Neural cell (in vitro differentiated cells): ENCODE results near the gene ATG2A. TPM values are rescaled to one million over a fixed set of nuclear protein-coding genes. Genes with fewer than 3 reads are reported as not detected.

Source experiments
- H2AFZ ChIP-seq: fragments of 200-600, 300-800 bp; sonication (generic), shearing (Covaris generic); 2 replicates; pipeline ENCODE4 v1.6.0; 2014; ENCODE audit warnings: low read depth, mild to moderate bottlenecking, antibody characterized with exemption, low read length, moderate library complexity
- H3F3A ChIP-seq: fragments of 200-600 bp; shearing (Covaris generic); 2 replicates; pipeline ENCODE4 v1.6.1; 2016; ENCODE audit warnings: mild to moderate bottlenecking, moderate library complexity, mixed read lengths, antibody characterized with exemption, low read length; ENCODE audit not compliant: insufficient read depth, poor library complexity, severe bottlenecking
- H3K27ac ChIP-seq: fragments of 200-600, 300-800 bp; sonication (generic), shearing (Covaris generic); 2 replicates; pipeline ENCODE4 v1.5.1; 2014; ENCODE audit warnings: mild to moderate bottlenecking, low read length, moderate library complexity
- H3K27me3 ChIP-seq: fragments of 300-800, 200-600 bp; sonication (generic), shearing (Covaris generic); 2 replicates; pipeline ENCODE4 v1.6.0; 2014; ENCODE audit warnings: mild to moderate bottlenecking, low read depth, low read length, moderate library complexity; ENCODE audit not compliant: insufficient read depth
- H3K36me3 ChIP-seq: fragments of 300-800, 200-600 bp; sonication (generic), shearing (Covaris generic); 2 replicates; pipeline ENCODE4 v1.5.1; 2014; ENCODE audit warnings: mild to moderate bottlenecking, antibody characterized with exemption, low read length, moderate library complexity; ENCODE audit not compliant: insufficient read depth
- H3K4me2 ChIP-seq: fragments of 300-800, 200-600 bp; sonication (generic), shearing (Covaris generic); 2 replicates; pipeline ENCODE4 v1.6.0; 2014; ENCODE audit warnings: mild to moderate bottlenecking, low read length
- H3K4me3 ChIP-seq: fragments of 300-800, 200-600 bp; sonication (generic), shearing (Covaris generic); 2 replicates; pipeline ENCODE4 v1.5.1; 2014; ENCODE audit warnings: mild to moderate bottlenecking, low read length, moderate library complexity
- H3K79me2 ChIP-seq: fragments of 200-600 bp; shearing (Covaris generic); replicated peaks from 2 replicates; pipeline ENCODE4 v1.6.0; 2014; ENCODE audit warnings: mild to moderate bottlenecking, low read length, moderate library complexity; ENCODE audit not compliant: insufficient read depth
- H3K9ac ChIP-seq: fragments of 300-800, 200-600 bp; sonication (generic), shearing (Covaris generic); 2 replicates; pipeline ENCODE4 v1.6.1; 2016; ENCODE audit warnings: mild to moderate bottlenecking, low read length, mixed read lengths
- H3K9me2 ChIP-seq: fragments of 200-600 bp; shearing (Covaris generic); 2 replicates; pipeline ENCODE4 v1.6.1; 2016; ENCODE audit warnings: mild to moderate bottlenecking, low read length, mixed read lengths; ENCODE audit not compliant: insufficient read depth
- H3K9me3 ChIP-seq: fragments of 200-600, 300-800 bp; sonication (generic), shearing (Covaris generic); 2 replicates; pipeline ENCODE4 v1.6.1; 2016; ENCODE audit warnings: mild to moderate bottlenecking, mixed run types, low read length, moderate library complexity, mixed read lengths
- H4K20me1 ChIP-seq: fragments of 200-600 bp; shearing (Covaris generic); 2 replicates; pipeline ENCODE4 v1.6.1; 2016; ENCODE audit warnings: mild to moderate bottlenecking, mixed run types; ENCODE audit not compliant: insufficient read depth
- EP300 ChIP-seq: fragments of 450-650 bp; conservative IDR thresholded peaks from 2 replicates; pipeline ENCODE4 v1.6.1; 2014; ENCODE audit warnings: antibody characterized with exemption, mild to moderate bottlenecking, moderate library complexity; ENCODE audit not compliant: poor library complexity, severe bottlenecking
- EZH2 ChIP-seq: fragments of 200-600, 300-800 bp; shearing (Covaris generic), sonication (generic); IDR thresholded peaks from 2 replicates; pipeline ENCODE4 v1.6.1; 2014; ENCODE audit warnings: antibody characterized with exemption, low read length, borderline replicate concordance, mild to moderate bottlenecking; ENCODE audit not compliant: insufficient read depth, poor library complexity, severe bottlenecking
- MXI1 ChIP-seq: fragments of 450-650 bp; conservative IDR thresholded peaks from 2 replicates; pipeline ENCODE4 v1.6.1; 2014; ENCODE audit warnings: antibody characterized with exemption, mild to moderate bottlenecking; ENCODE audit not compliant: poor library complexity, severe bottlenecking
- POLR2AphosphoS5 ChIP-seq: IDR thresholded peaks from 2 replicates; pipeline ENCODE4 v1.6.1; 2012
- RAD21 ChIP-seq: fragments of 450-650 bp; conservative IDR thresholded peaks from 2 replicates; pipeline ENCODE4 v1.6.1; 2014; ENCODE audit warnings: antibody characterized with exemption, mild to moderate bottlenecking, moderate library complexity
- SMC3 ChIP-seq: fragments of 450-650 bp; conservative IDR thresholded peaks from 2 replicates; pipeline ENCODE4 v1.6.1; 2014; ENCODE audit warnings: antibody characterized with exemption, mild to moderate bottlenecking, moderate library complexity; ENCODE audit not compliant: poor library complexity
- TAF1 ChIP-seq: IDR thresholded peaks from 2 replicates; pipeline ENCODE4 v1.6.1; 2012; ENCODE audit warnings: low read depth
- polyA plus RNA-seq: library from polyadenylated mRNA; depleted of rRNA; stranded (reverse); fragments of >200 nt; gene quantifications from 2 replicates; pipeline ENCODE4 v1.2.3, GENCODE V29; 2014
- TF ChIP-seq, protein P1 (sequence below): IDR thresholded peaks from 2 replicates; pipeline ENCODE4 v1.6.1; 2012; ENCODE audit warnings: borderline replicate concordance
- TF ChIP-seq, protein P2 (sequence below): fragments of 450-650 bp; IDR thresholded peaks from 2 replicates; pipeline ENCODE4 v1.5.1; 2014; ENCODE audit warnings: antibody characterized with exemption, mild to moderate bottlenecking, moderate library complexity; ENCODE audit not compliant: poor library complexity, severe bottlenecking

ATG2A gene
- polyA plus RNA-seq, 1 donor from 2014 or later, result 7.5 TPM

DNA sequence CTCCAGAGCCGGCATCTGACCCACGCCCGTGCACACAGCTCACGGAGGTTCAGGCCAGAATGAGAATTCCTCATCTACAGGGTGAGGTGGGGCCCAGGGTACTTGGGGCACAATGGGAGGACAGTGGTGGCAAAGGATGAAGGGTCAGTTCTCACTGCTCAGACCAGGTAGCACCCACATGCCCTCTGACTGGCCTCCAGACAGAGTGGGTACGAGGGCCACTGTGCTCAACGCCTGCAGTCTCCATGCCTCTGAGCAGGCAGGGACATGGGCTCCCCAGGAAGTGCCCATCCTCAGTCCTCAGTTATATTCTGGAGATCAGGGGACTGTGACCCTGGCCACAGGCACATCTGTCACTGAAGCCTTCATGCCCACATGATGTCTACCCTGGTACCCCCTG is 59.5 kb downstream of the ATG2A start:
- H3K4me2 ChIP-seq, result no peak overlapping the region
- no peaks in the 10 kb centered on the region for H3K27me3 ChIP-seq
- H3K79me2 ChIP-seq, result no peaks in the 10 kb centered on the region
- no peak overlapping the region for H3K4me3 ChIP-seq
- no peak overlapping the region for H2AFZ ChIP-seq
- H3K9me2 ChIP-seq, result no peaks in the 10 kb centered on the region
- no peaks in the 10 kb centered on the region for H3K9me3 ChIP-seq
- H3K9ac ChIP-seq, result no peak overlapping the region
- H3K27ac ChIP-seq, result no peak overlapping the region
- no peak for TF ChIP-seq EP300
- no peak for TF ChIP-seq MXI1
- TF ChIP-seq POLR2AphosphoS5, result no peak
- no peak for TF ChIP-seq RAD21
- TF ChIP-seq, protein P1, sequence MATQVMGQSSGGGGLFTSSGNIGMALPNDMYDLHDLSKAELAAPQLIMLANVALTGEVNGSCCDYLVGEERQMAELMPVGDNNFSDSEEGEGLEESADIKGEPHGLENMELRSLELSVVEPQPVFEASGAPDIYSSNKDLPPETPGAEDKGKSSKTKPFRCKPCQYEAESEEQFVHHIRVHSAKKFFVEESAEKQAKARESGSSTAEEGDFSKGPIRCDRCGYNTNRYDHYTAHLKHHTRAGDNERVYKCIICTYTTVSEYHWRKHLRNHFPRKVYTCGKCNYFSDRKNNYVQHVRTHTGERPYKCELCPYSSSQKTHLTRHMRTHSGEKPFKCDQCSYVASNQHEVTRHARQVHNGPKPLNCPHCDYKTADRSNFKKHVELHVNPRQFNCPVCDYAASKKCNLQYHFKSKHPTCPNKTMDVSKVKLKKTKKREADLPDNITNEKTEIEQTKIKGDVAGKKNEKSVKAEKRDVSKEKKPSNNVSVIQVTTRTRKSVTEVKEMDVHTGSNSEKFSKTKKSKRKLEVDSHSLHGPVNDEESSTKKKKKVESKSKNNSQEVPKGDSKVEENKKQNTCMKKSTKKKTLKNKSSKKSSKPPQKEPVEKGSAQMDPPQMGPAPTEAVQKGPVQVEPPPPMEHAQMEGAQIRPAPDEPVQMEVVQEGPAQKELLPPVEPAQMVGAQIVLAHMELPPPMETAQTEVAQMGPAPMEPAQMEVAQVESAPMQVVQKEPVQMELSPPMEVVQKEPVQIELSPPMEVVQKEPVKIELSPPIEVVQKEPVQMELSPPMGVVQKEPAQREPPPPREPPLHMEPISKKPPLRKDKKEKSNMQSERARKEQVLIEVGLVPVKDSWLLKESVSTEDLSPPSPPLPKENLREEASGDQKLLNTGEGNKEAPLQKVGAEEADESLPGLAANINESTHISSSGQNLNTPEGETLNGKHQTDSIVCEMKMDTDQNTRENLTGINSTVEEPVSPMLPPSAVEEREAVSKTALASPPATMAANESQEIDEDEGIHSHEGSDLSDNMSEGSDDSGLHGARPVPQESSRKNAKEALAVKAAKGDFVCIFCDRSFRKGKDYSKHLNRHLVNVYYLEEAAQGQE, result no peak
- TF ChIP-seq TAF1, result no peak
- TF ChIP-seq EZH2, result no peak
- TF ChIP-seq, protein P2, sequence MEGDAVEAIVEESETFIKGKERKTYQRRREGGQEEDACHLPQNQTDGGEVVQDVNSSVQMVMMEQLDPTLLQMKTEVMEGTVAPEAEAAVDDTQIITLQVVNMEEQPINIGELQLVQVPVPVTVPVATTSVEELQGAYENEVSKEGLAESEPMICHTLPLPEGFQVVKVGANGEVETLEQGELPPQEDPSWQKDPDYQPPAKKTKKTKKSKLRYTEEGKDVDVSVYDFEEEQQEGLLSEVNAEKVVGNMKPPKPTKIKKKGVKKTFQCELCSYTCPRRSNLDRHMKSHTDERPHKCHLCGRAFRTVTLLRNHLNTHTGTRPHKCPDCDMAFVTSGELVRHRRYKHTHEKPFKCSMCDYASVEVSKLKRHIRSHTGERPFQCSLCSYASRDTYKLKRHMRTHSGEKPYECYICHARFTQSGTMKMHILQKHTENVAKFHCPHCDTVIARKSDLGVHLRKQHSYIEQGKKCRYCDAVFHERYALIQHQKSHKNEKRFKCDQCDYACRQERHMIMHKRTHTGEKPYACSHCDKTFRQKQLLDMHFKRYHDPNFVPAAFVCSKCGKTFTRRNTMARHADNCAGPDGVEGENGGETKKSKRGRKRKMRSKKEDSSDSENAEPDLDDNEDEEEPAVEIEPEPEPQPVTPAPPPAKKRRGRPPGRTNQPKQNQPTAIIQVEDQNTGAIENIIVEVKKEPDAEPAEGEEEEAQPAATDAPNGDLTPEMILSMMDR, result no peak
- no peak for TF ChIP-seq SMC3
- no peaks in the 10 kb centered on the region for H4K20me1 ChIP-seq
- no peaks in the 10 kb centered on the region for H3F3A ChIP-seq
- H3K36me3 ChIP-seq, result no peaks in the 10 kb centered on the region

DNA sequence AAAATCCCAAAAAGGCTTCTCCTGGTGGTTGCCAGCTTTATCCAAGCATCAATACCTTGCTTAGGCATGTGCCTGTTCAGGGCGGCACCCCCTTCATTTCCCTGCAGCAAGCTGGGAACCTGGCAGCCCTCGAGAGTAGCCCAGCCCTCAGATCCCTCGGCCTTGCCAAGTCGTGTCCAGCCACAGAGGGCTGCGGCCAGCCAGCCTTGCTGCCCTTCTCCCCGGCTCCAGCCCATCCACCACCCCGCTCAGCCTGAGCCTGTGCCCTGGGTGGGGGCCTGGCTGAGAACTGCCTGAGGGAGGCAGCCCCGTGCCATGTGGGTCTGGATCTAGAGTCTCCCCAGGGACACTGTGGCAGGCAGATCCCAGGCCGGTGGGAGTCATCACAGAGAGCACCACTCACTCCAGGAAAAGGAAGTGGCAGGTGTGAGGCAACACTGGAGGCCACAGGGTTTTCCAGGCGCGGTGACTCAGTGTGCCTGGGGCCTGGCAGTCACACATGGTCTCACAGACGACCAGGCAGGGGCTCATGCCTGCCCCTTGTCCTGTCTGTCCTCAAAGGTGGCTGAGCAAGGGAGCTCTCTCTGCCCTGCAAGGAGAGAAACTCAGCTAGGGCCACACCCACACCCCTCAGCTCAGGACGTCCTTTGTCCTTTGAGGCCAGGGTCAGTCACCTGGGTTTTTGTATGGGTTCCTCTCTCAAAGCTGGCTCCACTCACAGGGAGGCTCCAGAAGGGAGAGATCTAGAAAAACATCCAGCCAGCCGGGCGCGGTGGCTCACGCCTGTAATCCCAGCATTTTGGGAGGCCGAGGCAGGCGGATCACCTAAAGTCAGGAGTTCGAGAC is 60.4 kb downstream of the ATG2A start:
- H3F3A ChIP-seq, result no peaks in the 10 kb centered on the region
- TF ChIP-seq EP300, result no peak
- TF ChIP-seq, protein P2, result no peak
- TF ChIP-seq, protein P1, result no peak
- TF ChIP-seq SMC3, result no peak
- no peaks in the 10 kb centered on the region for H4K20me1 ChIP-seq
- no peaks in the 10 kb centered on the region for H3K9me2 ChIP-seq
- no peak overlapping the region for H3K27ac ChIP-seq
- H3K79me2 ChIP-seq, result no peaks in the 10 kb centered on the region
- H3K27me3 ChIP-seq, result no peaks in the 10 kb centered on the region
- no peak overlapping the region for H3K4me3 ChIP-seq
- H3K4me2 ChIP-seq, result no peak overlapping the region
- H3K9me3 ChIP-seq, result no peaks in the 10 kb centered on the region
- H3K9ac ChIP-seq, result no peak overlapping the region
- H3K36me3 ChIP-seq, result no peaks in the 10 kb centered on the region
- H2AFZ ChIP-seq, result no peak overlapping the region
